ENCODE results near the gene CASP10.

GRCh38 chr2:201232467-201232815 lies 49.5 kb downstream of the CASP10 start:
- TF ChIP-seq CTCF (IDR thresholded peaks at IDR 0.05 in 4 of 5, conservative IDR thresholded peaks at IDR 0.05 in 1 of 5) = peak in 1 of 5 experiments; percentile 2
- TF ChIP-seq POLR2A (IDR thresholded peaks at IDR 0.05) = no peak

All from gastrocnemius medialis (tissue), 4 donors.